Measurements from ENCODE around the gene PRKCH.

- TF ChIP-seq ZNF394 (tag by site-specific recombination; IDR thresholded peaks at IDR 0.05; ENCODE audit: borderline replicate concordance) (no peak), CTCF (tag by site-specific recombination; IDR thresholded peaks at IDR 0.05) (no peak), ZNF211 (tag by site-specific recombination; IDR thresholded peaks at IDR 0.05; ENCODE audit: low read depth) (no peak), ZNF132 (tag by site-specific recombination; IDR thresholded peaks at IDR 0.05; ENCODE audit: borderline replicate concordance) (no peak), ZFP3 (tag by site-specific recombination; IDR thresholded peaks at IDR 0.05; ENCODE audit: low read depth) (no peak), ZNF23 (tag by site-specific recombination; IDR thresholded peaks at IDR 0.05; ENCODE audit: borderline replicate concordance) (no peak)
- TF ChIP-seq, protein P1, sequence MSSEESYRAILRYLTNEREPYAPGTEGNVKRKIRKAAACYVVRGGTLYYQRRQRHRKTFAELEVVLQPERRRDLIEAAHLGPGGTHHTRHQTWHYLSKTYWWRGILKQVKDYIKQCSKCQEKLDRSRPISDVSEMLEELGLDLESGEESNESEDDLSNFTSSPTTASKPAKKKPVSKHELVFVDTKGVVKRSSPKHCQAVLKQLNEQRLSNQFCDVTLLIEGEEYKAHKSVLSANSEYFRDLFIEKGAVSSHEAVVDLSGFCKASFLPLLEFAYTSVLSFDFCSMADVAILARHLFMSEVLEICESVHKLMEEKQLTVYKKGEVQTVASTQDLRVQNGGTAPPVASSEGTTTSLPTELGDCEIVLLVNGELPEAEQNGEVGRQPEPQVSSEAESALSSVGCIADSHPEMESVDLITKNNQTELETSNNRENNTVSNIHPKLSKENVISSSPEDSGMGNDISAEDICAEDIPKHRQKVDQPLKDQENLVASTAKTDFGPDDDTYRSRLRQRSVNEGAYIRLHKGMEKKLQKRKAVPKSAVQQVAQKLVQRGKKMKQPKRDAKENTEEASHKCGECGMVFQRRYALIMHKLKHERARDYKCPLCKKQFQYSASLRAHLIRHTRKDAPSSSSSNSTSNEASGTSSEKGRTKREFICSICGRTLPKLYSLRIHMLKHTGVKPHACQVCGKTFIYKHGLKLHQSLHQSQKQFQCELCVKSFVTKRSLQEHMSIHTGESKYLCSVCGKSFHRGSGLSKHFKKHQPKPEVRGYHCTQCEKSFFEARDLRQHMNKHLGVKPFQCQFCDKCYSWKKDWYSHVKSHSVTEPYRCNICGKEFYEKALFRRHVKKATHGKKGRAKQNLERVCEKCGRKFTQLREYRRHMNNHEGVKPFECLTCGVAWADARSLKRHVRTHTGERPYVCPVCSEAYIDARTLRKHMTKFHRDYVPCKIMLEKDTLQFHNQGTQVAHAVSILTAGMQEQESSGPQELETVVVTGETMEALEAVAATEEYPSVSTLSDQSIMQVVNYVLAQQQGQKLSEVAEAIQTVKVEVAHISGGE (tag by site-specific recombination; conservative IDR thresholded peaks at IDR 0.05; ENCODE audit: low read depth): no peak
Observed at GRCh38 chr14:61589691-61590581, 268.6 kb downstream of the PRKCH start.
